Measurements from ENCODE around the gene ZNF627. TPM values are rescaled to one million over a fixed set of nuclear protein-coding genes. Genes with fewer than 3 reads are reported as not detected.

The ZNF627 gene
- total RNA-seq, 1 experiment from 2014 or later, result 11.4 TPM

- no peaks in the 10 kb centered on the region for H3K27me3 ChIP-seq (ENCODE audit: insufficient read depth, low read depth)
- POLR2A ChIA-PET (ENCODE audit: unreplicated experiment), result no interaction called here
- H3K36me3 ChIP-seq (ENCODE audit: low read depth), result 0 out of 2 replicates have a peak, but pooled peaks cover 11% of the 10 kb centered on the region
- intact Hi-C loops (cut with micrococcal nuclease; ENCODE audit: unreplicated experiment), result no loop called here
- H3K27ac ChIP-seq, result no peak overlapping the region
- H4K20me1 ChIP-seq (ENCODE audit: insufficient read depth), result peaks cover 24% of the 10 kb centered on the region
- no peaks in the 10 kb centered on the region for H3K9me3 ChIP-seq (ENCODE audit: insufficient read depth, low read depth)
- CTCF ChIA-PET, result interaction anchor here (0.5 kb wide), 1 partner anchor 173 kb away, joined by 3 read pairs; the partner anchor contains the start of gene EPOR
- DNase-seq, result no peak
- no peak for TF ChIP-seq EZH2 (IDR thresholded peaks at IDR 0.05; ENCODE audit: low read depth)
- no peak for TF ChIP-seq CTCF (conservative IDR thresholded peaks at IDR 0.05)
- BruUV-seq (replicated peaks), result no TSS peak
- peaks cover 11% of the 10 kb centered on the region; the same call in 1 of the 2 replicates for H3K4me1 ChIP-seq (replicated peaks; ENCODE audit: insufficient read depth)
- no peak overlapping the region for H3K4me3 ChIP-seq
- H3K4me2 ChIP-seq, result no peak overlapping the region
- peaks cover 57% of the 10 kb centered on the region for H3K79me2 ChIP-seq (ENCODE audit: low read depth)
- no peak overlapping the region for H2AFZ ChIP-seq
- peaks cover 17% of the 10 kb centered on the region; the same call in 1 of the 2 replicates for H3F3A ChIP-seq (ENCODE audit: insufficient read depth, low read depth)
- H3K9me2 ChIP-seq (ENCODE audit: insufficient read depth), result no peaks in the 10 kb centered on the region
Measured at GRCh38 chr19:11556634-11557420, 40.5 kb upstream of the ZNF627 start.

GRCh38 chr19:11558881-11559828 is 38.1 kb upstream of the ZNF627 start, which contains the start of gene ELOF1:
Gene ELOF1, minus strand, starts transcription at chr19:11559230. Its CDS starts 4,883 bp downstream, at chr19:11554347.
- peak within 1 kb of the TSS; percentile 86 for H3K4me2 ChIP-seq
- no peaks in the 10 kb centered on the region for H3K9me2 ChIP-seq (ENCODE audit: insufficient read depth)
- no peaks in the 10 kb centered on the region for H3K9me3 ChIP-seq (ENCODE audit: insufficient read depth, low read depth)
- H4K20me1 ChIP-seq (ENCODE audit: insufficient read depth), result peaks cover 24% of the 10 kb centered on the region
- TF ChIP-seq EZH2 (IDR thresholded peaks at IDR 0.05; ENCODE audit: low read depth), result no peak
- peak; percentile 48 for TF ChIP-seq CTCF (conservative IDR thresholded peaks at IDR 0.05)
- peak within 1 kb of the TSS; percentile 47; the same call in 1 of the 2 replicates for H3K27ac ChIP-seq
- no peaks in the 10 kb centered on the region for H3K27me3 ChIP-seq (ENCODE audit: insufficient read depth, low read depth)
- ChIA-PET CTCF (interaction anchor here (0.6 to 1.1 kb wide), 8 partner anchors 10 to 594 kb away, joined by 3 to 9 read pairs (median 6); no protein-coding TSS in a partner anchor), POLR2A (ENCODE audit: unreplicated experiment) (interaction anchor here (0.6 kb wide), 4 partner anchors 23 to 191 kb away, joined by 3 to 7 read pairs (median 4); no protein-coding TSS in a partner anchor)
- DNase-seq, result peak; percentile 97
- TSS peak; percentile 94 for BruUV-seq (replicated peaks)
- H3K4me1 ChIP-seq (replicated peaks; ENCODE audit: insufficient read depth), result peaks cover 11% of the 10 kb centered on the region; the same call in 1 of the 2 replicates
- peak within 1 kb of the TSS; percentile 97 for H3K4me3 ChIP-seq
- peaks cover 17% of the 10 kb centered on the region; the same call in 1 of the 2 replicates for H3F3A ChIP-seq (ENCODE audit: insufficient read depth, low read depth)
- H3K79me2 ChIP-seq (ENCODE audit: low read depth), result peaks cover 57% of the 10 kb centered on the region
- intact Hi-C loops (cut with micrococcal nuclease; ENCODE audit: unreplicated experiment), result loop anchor here (2.0 kb wide), 1 partner anchor 54 kb away; the partner anchor contains the start of gene ZNF653
- peak within 1 kb of the TSS; percentile 94 for H2AFZ ChIP-seq
- 0 out of 2 replicates have a peak, but pooled peaks cover 5% of the 10 kb centered on the region for H3K36me3 ChIP-seq (ENCODE audit: low read depth)
